K562 (cell line): ENCODE results near the gene ANKRD24. TPM values are rescaled to one million over a fixed set of nuclear protein-coding genes. Genes with fewer than 3 reads are reported as not detected.

Source experiments
- ASH1L ChIP-seq: fragments of 450-650 bp; IDR thresholded peaks from 2 replicates; pipeline ENCODE4 v1.6.1; 2018; ENCODE audit warnings: borderline replicate concordance, mild to moderate bottlenecking, low read depth; ENCODE audit not compliant: partially characterized antibody
- CLOCK ChIP-seq: fragments of 250-450 bp; sonication (Bioruptor Pico); IDR thresholded peaks from 2 replicates; pipeline ENCODE4 v1.4.0; 2020; ENCODE audit warnings: mild to moderate bottlenecking, moderate library complexity, borderline replicate concordance
- CREB1 ChIP-seq, 2 experiments: sonication (generic) in 1 of 2; formaldehyde crosslinking in 1 of 2; IDR thresholded peaks; 2 replicates each; pipeline versions ENCODE4 v1.6.1 to v1.8.0; 2012 to 2022; ENCODE audit warnings: inconsistent platforms in 1 of 2, mild to moderate bottlenecking in 1 of 2, missing genetic modification reagents in 1 of 2, moderate library complexity in 1 of 2
- CXXC5 ChIP-seq: fragments of 250-450 bp; sonication (Bioruptor Pico); IDR thresholded peaks from 2 replicates; pipeline ENCODE4 v1.8.0; 2022; ENCODE audit warnings: inconsistent platforms, mild to moderate bottlenecking, moderate library complexity
- DACH1 ChIP-seq: fragments of 450-650 bp; IDR thresholded peaks from 2 replicates; pipeline ENCODE4 v1.6.1; 2018; ENCODE audit not compliant: partially characterized antibody
- HNRNPLL ChIP-seq: fragments of 200-400 bp; formaldehyde crosslinking; IDR thresholded peaks from 2 replicates; pipeline ENCODE4 v1.6.1; 2017; ENCODE audit warnings: low read length, low read depth, mild to moderate bottlenecking; ENCODE audit not compliant: poor library complexity, severe bottlenecking
- L3MBTL2 ChIP-seq: fragments of 450-650 bp; IDR thresholded peaks from 2 replicates; pipeline ENCODE4 v1.6.1; 2016; ENCODE audit warnings: mild to moderate bottlenecking, moderate library complexity
- MTA3 ChIP-seq: fragments of 450-650 bp; formaldehyde crosslinking; IDR thresholded peaks from 2 replicates; pipeline ENCODE4 v1.6.1; 2017; ENCODE audit warnings: mild to moderate bottlenecking, borderline replicate concordance
- NFATC3 ChIP-seq: fragments of 450-650 bp; IDR thresholded peaks from 2 replicates; pipeline ENCODE4 v1.6.1; 2017; ENCODE audit warnings: mild to moderate bottlenecking
- NONO ChIP-seq, 2 experiments: fragments of 200-400 bp in 1 of 2; fragments of 450-650 bp in 1 of 2; formaldehyde crosslinking in 1 of 2; IDR thresholded peaks; 2 replicates each; pipeline ENCODE4 v1.6.1; 2017; ENCODE audit warnings: low read depth in 2 of 2, mild to moderate bottlenecking in 2 of 2, moderate library complexity in 2 of 2, low read length in 1 of 2
- SNAPC5 ChIP-seq: fragments of 250-450 bp; sonication (Bioruptor Pico); IDR thresholded peaks from 2 replicates; pipeline ENCODE4 v1.8.0; 2021; ENCODE audit warnings: moderate library complexity, mild to moderate bottlenecking, inconsistent platforms
- SOX6 ChIP-seq: fragments of 450-650 bp; IDR thresholded peaks from 2 replicates; pipeline ENCODE4 v1.6.1; 2014; ENCODE audit warnings: mild to moderate bottlenecking
- TOE1 ChIP-seq, 2 experiments: fragments of 450-650 bp in 1 of 2; sonication (generic) in 1 of 2; formaldehyde crosslinking in 1 of 2; IDR thresholded peaks; 2 replicates each; pipeline versions ENCODE4 v1.7.1 to v1.8.0; 2016 to 2022; ENCODE audit warnings: borderline replicate concordance in 2 of 2, mild to moderate bottlenecking in 2 of 2, antibody characterized with exemption in 1 of 2, inconsistent platforms in 1 of 2, low read depth in 1 of 2, missing genetic modification reagents in 1 of 2, moderate library complexity in 1 of 2
- TRIM24 ChIP-seq, 2 experiments: fragments of 450-650 bp; IDR thresholded peaks; 2 replicates each; pipeline ENCODE4 v1.6.1; 2016
- ZKSCAN3 ChIP-seq: fragments of 250-450 bp; sonication (Bioruptor Pico); IDR thresholded peaks from 2 replicates; pipeline ENCODE4 v1.4.0; 2020
- ZNF121 ChIP-seq: sonication (generic); formaldehyde crosslinking; conservative IDR thresholded peaks from 2 replicates; pipeline ENCODE4 v1.8.0; 2022; ENCODE audit warnings: missing genetic modification reagents
- ZNF407 ChIP-seq: fragments of 450-650 bp; IDR thresholded peaks from 2 replicates; pipeline ENCODE4 v1.6.1; 2016; ENCODE audit warnings: low read depth
- ZNF764 ChIP-seq: fragments of 250-450 bp; sonication (Bioruptor Pico); IDR thresholded peaks from 2 replicates; pipeline ENCODE4 v1.4.0; 2020; ENCODE audit warnings: low read depth, mild to moderate bottlenecking, moderate library complexity
- polyA plus RNA-seq, 8 experiments: library from polyadenylated mRNA; depleted of rRNA in 4 of 8; stranded (reverse) in 5 of 8; unstranded in 3 of 8; fragments of >200 nt; fragmentation: Nextera tagmentation in 2 of 8; fragmentation: Illumina TruSeq in 1 of 8; extraction: Ambion mirVana in 2 of 8; extraction: Trizol in 1 of 8; gene quantifications; 2 replicates each; pipeline versions ENCODE4 v1.2.1 to v1.2.3, GENCODE V29; 2011 to 2014; ENCODE audit warnings: inconsistent platforms in 1 of 8, missing spikeins in 1 of 8
- total RNA-seq, 7 experiments: library from RNA; depleted of rRNA in 6 of 7; stranded (reverse); fragments of >200 nt in 6 of 7; fragmentation: Illumina TruSeq in 2 of 7; extraction: Trizol in 2 of 7; gene quantifications; 2 replicates each; pipeline versions ENCODE4 v1.2.1 to v1.2.3, GENCODE V29; 2011 to 2021; ENCODE audit warnings: low replicate concordance in 1 of 7

Gene ANKRD24
- total and polyA plus RNA-seq, 9 of the 15 experiments (the other 6 are each of a cell fraction or from before 2014, with no cell fraction given), result 0.07 to 0.12 (median 0.09) TPM; not detected in 5

- TF ChIP-seq SNAPC5 (CRISPR knock-in tag), result no peak
- no peak for TF ChIP-seq CREB1 (IDR thresholded peaks at IDR 0.05)
- no peak for TF ChIP-seq CREB1 (CRISPR knock-in tag; IDR thresholded peaks at IDR 0.05)
- 0 out of 2 replicates have a peak, but pooled peaks have one; percentile 29 for TF ChIP-seq CXXC5 (CRISPR knock-in tag)
- TF ChIP-seq TOE1 (IDR thresholded peaks at IDR 0.05; ENCODE audit: borderline replicate concordance), result peak; percentile 70
- TF ChIP-seq TOE1 (CRISPR knock-in tag; IDR thresholded peaks at IDR 0.05; ENCODE audit: borderline replicate concordance, low read depth), result no peak
- no peak for TF ChIP-seq ASH1L
- no peak for TF ChIP-seq DACH1
- no peak for TF ChIP-seq NONO (IDR thresholded peaks at IDR 0.05; ENCODE audit: low read depth in 2 of 2, low read length in 1 of 2)
- no peak for TF ChIP-seq L3MBTL2
- no peak for TF ChIP-seq HNRNPLL
- peak; percentile 78 for TF ChIP-seq ZNF121 (CRISPR knock-in tag)
- no peak for TF ChIP-seq ZNF407
- no peak for TF ChIP-seq ZNF764 (CRISPR knock-in tag)
- TF ChIP-seq CLOCK (CRISPR knock-in tag), result no peak
- no peak for TF ChIP-seq NFATC3
- TF ChIP-seq TRIM24 (IDR thresholded peaks at IDR 0.05), result 0 out of 4 replicates have a peak, but pooled peaks of 1 of the 2 experiments have one; percentile 15
- TF ChIP-seq MTA3, result no peak
- no peak for TF ChIP-seq SOX6
- TF ChIP-seq ZKSCAN3, result no peak
Measured at GRCh38 chr19:4233282-4233853, 50.9 kb downstream of the ANKRD24 start (continued).
